Trophoblast cell (in vitro differentiated cells and primary cell): ENCODE data around the gene ACSL6.

Source experiments
- DNase-seq, 2 donors: peaks; one replicate each; pipeline ENCODE4 v3.0.0-alpha.2; 2016
- H2AFZ ChIP-seq: 2 replicates; pipeline ENCODE4 v1.6.1; 2013; ENCODE audit warnings: low read length, moderate library complexity, mild to moderate bottlenecking; ENCODE audit not compliant: insufficient read depth, poor library complexity
- H2AK5ac ChIP-seq: 2 replicates; pipeline ENCODE4 v1.6.1; 2013; ENCODE audit warnings: mild to moderate bottlenecking, low read length
- H2BK120ac ChIP-seq: 2 replicates; pipeline ENCODE4 v1.6.1; 2013; ENCODE audit warnings: low read length, mild to moderate bottlenecking, moderate library complexity; ENCODE audit not compliant: insufficient read depth, poor library complexity
- H2BK12ac ChIP-seq: 2 replicates; pipeline ENCODE4 v1.6.1; 2013; ENCODE audit warnings: mild to moderate bottlenecking, low read length, moderate library complexity
- H2BK5ac ChIP-seq: 2 replicates; pipeline ENCODE4 v1.6.1; 2013; ENCODE audit warnings: low read length, low read depth, moderate library complexity, mild to moderate bottlenecking; ENCODE audit not compliant: poor library complexity
- H3K14ac ChIP-seq: 2 replicates; pipeline ENCODE4 v1.6.1; 2013; ENCODE audit warnings: mild to moderate bottlenecking, low read length
- H3K18ac ChIP-seq: 2 replicates; pipeline ENCODE4 v1.6.1; 2013; ENCODE audit warnings: mild to moderate bottlenecking, low read length
- H3K23ac ChIP-seq: 2 replicates; pipeline ENCODE4 v1.6.1; 2013; ENCODE audit warnings: low read length
- H3K27ac ChIP-seq: 2 replicates; pipeline ENCODE4 v1.5.1; 2013; ENCODE audit warnings: low read depth, mild to moderate bottlenecking, inconsistent platforms, low read length, moderate library complexity
- H3K27me3 ChIP-seq: 2 replicates; pipeline ENCODE4 v1.6.1; 2013; ENCODE audit warnings: inconsistent platforms, mild to moderate bottlenecking, low read length, moderate library complexity; ENCODE audit not compliant: insufficient read depth
- H3K36me3 ChIP-seq, 2 experiments: 1 replicate in 1 of 2; 2 replicates in 1 of 2; pipeline ENCODE4 v1.6.1; 2013; ENCODE audit warnings: low read length in 2 of 2, mild to moderate bottlenecking in 2 of 2, moderate library complexity in 1 of 2; ENCODE audit not compliant: insufficient read depth in 2 of 2, control insufficient read depth in 1 of 2
- H3K4ac ChIP-seq: 2 replicates; pipeline ENCODE4 v1.6.1; 2013; ENCODE audit warnings: low read depth, mild to moderate bottlenecking, low read length, moderate library complexity
- H3K4me1 ChIP-seq, 2 experiments: 1 replicate in 1 of 2; 2 replicates in 1 of 2; pipeline ENCODE4 v1.6.1; 2013; ENCODE audit warnings: low read length in 2 of 2, mild to moderate bottlenecking in 2 of 2, moderate library complexity in 1 of 2; ENCODE audit not compliant: insufficient read depth in 2 of 2, control insufficient read depth in 1 of 2
- H3K4me2 ChIP-seq: 2 replicates; pipeline ENCODE4 v1.6.1; 2013; ENCODE audit warnings: inconsistent platforms, mild to moderate bottlenecking, low read length, moderate library complexity
- H3K4me3 ChIP-seq: 2 replicates; pipeline ENCODE4 v1.5.1; 2013; ENCODE audit warnings: mild to moderate bottlenecking, low read depth, low read length, inconsistent platforms
- H3K79me1 ChIP-seq: one replicate; pipeline ENCODE4 v1.6.1; 2013; ENCODE audit warnings: low read length
- H3K79me2 ChIP-seq: 2 replicates; pipeline ENCODE4 v1.6.1; 2013; ENCODE audit warnings: low read length, mild to moderate bottlenecking; ENCODE audit not compliant: control insufficient read depth, insufficient read depth, poor library complexity
- H3K9ac ChIP-seq: 2 replicates; pipeline ENCODE4 v1.6.1; 2013; ENCODE audit warnings: mild to moderate bottlenecking, low read length
- H3K9me3 ChIP-seq: 2 replicates; pipeline ENCODE4 v1.6.1; 2013; ENCODE audit warnings: low read depth, mild to moderate bottlenecking, control low read depth, inconsistent platforms, low read length; ENCODE audit not compliant: insufficient read depth
- H4K12ac ChIP-seq: 2 replicates; pipeline ENCODE4 v1.6.1; 2013; ENCODE audit warnings: low read depth, mild to moderate bottlenecking, low read length, moderate library complexity
- H4K8ac ChIP-seq: 2 replicates; pipeline ENCODE4 v1.6.1; 2013; ENCODE audit warnings: low read depth, mild to moderate bottlenecking, low read length, moderate library complexity
- H4K91ac ChIP-seq: one replicate; pipeline ENCODE4 v1.6.1; 2013; ENCODE audit warnings: low read depth, mild to moderate bottlenecking, low read length, moderate library complexity
- WGBS: extraction: QIAGEN DNeasy Blood & Tissue Kit; methylation state at CpG from one replicate; pipeline ENCODE4 v1.1.7; 2013; ENCODE audit warnings: missing lambda C conversion rate; ENCODE audit not compliant: insufficient read length, insufficient coverage; ENCODE audit errors: extremely low coverage; 5-methylcytosine and 5-hydroxymethylcytosine counted together

ACSL6 gene

GRCh38 chr5:131997026-131997726 lies 14.3 kb downstream of the ACSL6 start:
- Histone ChIP-seq H2AFZ (no peak overlapping the region), H4K91ac (no peak overlapping the region), H3K79me1 (no peaks in the 10 kb centered on the region), H3K9me3 (no peaks in the 10 kb centered on the region), H2AK5ac (no peak overlapping the region), H3K27ac (no peak overlapping the region), H3K14ac (no peak overlapping the region), H3K4me3 (no peak overlapping the region), H3K9ac (no peak overlapping the region), H2BK120ac (no peak overlapping the region), H2BK5ac (no peak overlapping the region), H3K4me1 (peaks cover 10 to 22% of the 10 kb centered on the region in 2 experiments), H2BK12ac (no peak overlapping the region), H4K8ac (no peak overlapping the region), H3K36me3 (no peaks in the 10 kb centered on the region), H4K12ac (no peak overlapping the region), H3K27me3 (no peaks in the 10 kb centered on the region), H3K23ac (no peak overlapping the region), H3K79me2 (no peaks in the 10 kb centered on the region), H3K4me2 (no peak overlapping the region), H3K4ac (no peak overlapping the region), H3K18ac (no peak overlapping the region)
- WGBS: no CpG with 5 or more reads among the region's 5 CpGs
- no peak for DNase-seq

GRCh38 chr5:131996210-131997025 lies 15.0 kb downstream of the ACSL6 start:
- Histone ChIP-seq H4K91ac (no peak overlapping the region), H3K14ac (no peak overlapping the region), H2BK5ac (no peak overlapping the region), H3K9ac (no peak overlapping the region), H3K27me3 (no peaks in the 10 kb centered on the region), H3K4ac (no peak overlapping the region), H2BK120ac (no peak overlapping the region), H3K4me3 (no peak overlapping the region), H3K36me3 (no peaks in the 10 kb centered on the region), H2AK5ac (no peak overlapping the region), H2AFZ (no peak overlapping the region), H2BK12ac (no peak overlapping the region), H4K8ac (no peak overlapping the region), H3K9me3 (no peaks in the 10 kb centered on the region), H3K4me2 (no peak overlapping the region), H4K12ac (no peak overlapping the region), H3K79me1 (no peaks in the 10 kb centered on the region), H3K27ac (no peak overlapping the region), H3K79me2 (no peaks in the 10 kb centered on the region), H3K18ac (no peak overlapping the region), H3K23ac (no peak overlapping the region), H3K4me1 (peaks cover 10 to 22% of the 10 kb centered on the region in 2 experiments)
- DNase-seq: peak in 1 of 2 donors; percentile 39
- WGBS: no CpG with 5 or more reads among the region's 6 CpGs

- H4K12ac ChIP-seq: no peak overlapping the region
- H3K9me3 ChIP-seq: no peaks in the 10 kb centered on the region
- no peak overlapping the region for H2AK5ac ChIP-seq
- no peaks in the 10 kb centered on the region for H3K27me3 ChIP-seq
- no peak for DNase-seq
- no peak overlapping the region for H4K8ac ChIP-seq
- no peak overlapping the region for H3K14ac ChIP-seq
- H3K4me1 ChIP-seq: peaks cover 10 to 20% of the 10 kb centered on the region in 2 experiments
- H3K36me3 ChIP-seq: no peaks in the 10 kb centered on the region
- H3K4ac ChIP-seq: no peak overlapping the region
- H3K9ac ChIP-seq: no peak overlapping the region
- no peaks in the 10 kb centered on the region for H3K79me1 ChIP-seq
- no peak overlapping the region for H3K23ac ChIP-seq
- no peak overlapping the region for H2BK5ac ChIP-seq
- H3K27ac ChIP-seq: no peak overlapping the region
- no peak overlapping the region for H2BK120ac ChIP-seq
- no peaks in the 10 kb centered on the region for H3K79me2 ChIP-seq
- WGBS: no CpG with 5 or more reads among the region's 7 CpGs
- no peak overlapping the region for H2BK12ac ChIP-seq
- H4K91ac ChIP-seq: no peak overlapping the region
- no peak overlapping the region for H2AFZ ChIP-seq
- H3K4me2 ChIP-seq: no peak overlapping the region
- H3K4me3 ChIP-seq: no peak overlapping the region
- no peak overlapping the region for H3K18ac ChIP-seq
Observed at GRCh38 chr5:131994533-131995226, 16.8 kb downstream of the ACSL6 start.

GRCh38 chr5:131994090-131994489 lies 17.4 kb downstream of the ACSL6 start:
- Histone ChIP-seq H3K79me2 (no peaks in the 10 kb centered on the region), H3K18ac (no peak overlapping the region)
- no peak for DNase-seq

More at GRCh38 chr5:131994090-131994489, 17.4 kb downstream of the ACSL6 start:
- Histone ChIP-seq H3K27me3 (no peaks in the 10 kb centered on the region), H2BK12ac (no peak overlapping the region), H3K9me3 (no peaks in the 10 kb centered on the region), H2BK5ac (no peak overlapping the region), H3K4me2 (no peak overlapping the region), H3K27ac (no peak overlapping the region), H3K14ac (no peak overlapping the region), H2BK120ac (no peak overlapping the region), H3K23ac (no peak overlapping the region), H3K79me1 (no peaks in the 10 kb centered on the region), H4K91ac (no peak overlapping the region), H3K36me3 (no peaks in the 10 kb centered on the region), H3K4me3 (no peak overlapping the region), H4K12ac (no peak overlapping the region), H2AFZ (no peak overlapping the region), H3K9ac (no peak overlapping the region), H2AK5ac (no peak overlapping the region), H3K4ac (no peak overlapping the region), H3K4me1 (peaks cover 10 to 20% of the 10 kb centered on the region in 2 experiments), H4K8ac (no peak overlapping the region)
- no CpG with 5 or more reads among the region's 7 CpGs for WGBS
